ENCODE measurements around the gene NSMCE1.
A peak's percentile ranks its signal among the peaks of the same experiment; 100 is the strongest.
"Not testable (repeated sequence)": the region's sequence is repeated elsewhere in the genome, so short reads cannot be mapped to it uniquely, and the experiment has no call there.

NSMCE1 gene

GRCh38 chr16:27208081-27208680, 60.4 kb downstream of the NSMCE1 start:
- Histone ChIP-seq H3K27ac (ENCODE audit: low read depth, low read length, poor library complexity, severe bottlenecking) (no peak overlapping the region), H3K4me2 (ENCODE audit: low read length) (no peak overlapping the region), H3K4me1 (ENCODE audit: insufficient read depth, low read length, severe bottlenecking) (peaks cover 39% of the 10 kb centered on the region), H3K9me2 (ENCODE audit: low read depth, low read length) (no peaks in the 10 kb centered on the region), H3K4me3 (ENCODE audit: low read depth, low read length, poor library complexity, severe bottlenecking) (no peak overlapping the region), H3K9me3 (ENCODE audit: low read length) (no peaks in the 10 kb centered on the region), H3K27me3 (ENCODE audit: insufficient read depth, low read length) (no peaks in the 10 kb centered on the region), H3K36me3 (ENCODE audit: insufficient read depth, low read length) (no peaks in the 10 kb centered on the region), H3F3A (ENCODE audit: insufficient read depth, low read length) (0 out of 2 replicates have a peak, but pooled peaks cover 5% of the 10 kb centered on the region), H2AFZ (ENCODE audit: low read length) (no peak overlapping the region), H3K9ac (ENCODE audit: low read length) (no peak overlapping the region), H3K79me2 (ENCODE audit: insufficient read depth, low read length) (no peaks in the 10 kb centered on the region), H4K20me1 (ENCODE audit: insufficient read depth, low read length) (no peaks in the 10 kb centered on the region)
- no peak for TF ChIP-seq EZH2 (IDR thresholded peaks at IDR 0.05; ENCODE audit: borderline replicate concordance, low read length)
- no peak for TF ChIP-seq CTCF (IDR thresholded peaks at IDR 0.05; ENCODE audit: low read length)

- peak overlapping the region; percentile 90 for H3K27ac ChIP-seq (ENCODE audit: low read depth, low read length, poor library complexity, severe bottlenecking)
- H3K9me3 ChIP-seq (ENCODE audit: low read length); H3K4me3 ChIP-seq (ENCODE audit: low read depth, low read length, poor library complexity, severe bottlenecking); H3K27me3 ChIP-seq (ENCODE audit: insufficient read depth, low read length); H3K79me2 ChIP-seq (ENCODE audit: insufficient read depth, low read length); H3F3A ChIP-seq (ENCODE audit: insufficient read depth, low read length); H3K9ac ChIP-seq (ENCODE audit: low read length); H3K4me2 ChIP-seq (ENCODE audit: low read length); H2AFZ ChIP-seq (ENCODE audit: low read length); H3K36me3 ChIP-seq (ENCODE audit: insufficient read depth, low read length); H3K9me2 ChIP-seq (ENCODE audit: low read depth, low read length); H4K20me1 ChIP-seq (ENCODE audit: insufficient read depth, low read length): not testable (repeated sequence)
- H3K4me1 ChIP-seq (ENCODE audit: insufficient read depth, low read length, severe bottlenecking): peaks cover 44% of the 10 kb centered on the region
These were observed 61.5 kb downstream of the NSMCE1 start for GRCh38 chr16:27207121-27207520.

DNA sequence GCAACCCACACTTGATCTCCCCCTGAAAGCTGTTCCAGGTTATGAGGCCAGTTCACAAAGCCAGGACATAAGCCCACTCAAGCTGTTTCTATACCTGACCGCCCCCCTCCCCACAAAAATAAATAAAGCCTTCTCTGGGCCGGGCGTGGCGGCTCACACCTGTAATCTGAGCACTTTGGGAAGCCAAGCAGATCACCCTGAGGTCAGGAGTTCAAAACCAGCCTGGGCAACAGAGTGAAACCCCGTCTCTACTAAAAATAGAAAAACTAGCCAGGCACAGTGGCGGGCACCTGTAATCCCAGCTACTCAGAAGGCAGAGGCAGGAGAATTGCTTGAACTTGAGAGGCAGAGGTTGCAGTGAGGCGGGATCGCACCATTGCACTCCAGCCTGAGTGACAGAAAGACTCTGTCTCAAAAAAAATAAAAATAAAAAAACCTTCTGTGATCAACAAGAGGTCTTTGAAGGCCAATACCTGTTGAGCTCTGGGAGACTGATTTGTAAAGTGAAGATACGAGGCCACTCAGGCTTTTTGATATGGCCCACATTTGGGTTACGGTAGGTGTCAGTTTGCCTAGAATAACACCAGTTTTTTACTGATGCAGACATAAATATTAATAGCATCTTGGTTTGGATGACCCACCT, 63.0 kb downstream of the NSMCE1 start:
- peak overlapping the region; percentile 98 for H3K4me2 ChIP-seq (ENCODE audit: low read length)

More for the DNA sequence above, 63.0 kb downstream of the NSMCE1 start:
- Histone ChIP-seq H2AFZ (ENCODE audit: low read length) (no peak overlapping the region), H3K27me3 (ENCODE audit: insufficient read depth, low read length) (no peaks in the 10 kb centered on the region), H3K4me3 (ENCODE audit: low read depth, low read length, poor library complexity, severe bottlenecking) (no peak overlapping the region), H3K4me1 (ENCODE audit: insufficient read depth, low read length, severe bottlenecking) (peaks cover 44% of the 10 kb centered on the region), H3K9ac (ENCODE audit: low read length) (peak overlapping the region; percentile 27; the same call in 1 of the 2 replicates), H3K36me3 (ENCODE audit: insufficient read depth, low read length) (no peaks in the 10 kb centered on the region), H3K27ac (ENCODE audit: low read depth, low read length, poor library complexity, severe bottlenecking) (peak overlapping the region; percentile 90), H3K79me2 (ENCODE audit: insufficient read depth, low read length) (no peaks in the 10 kb centered on the region), H3F3A (ENCODE audit: insufficient read depth, low read length) (0 out of 2 replicates have a peak, but pooled peaks cover 5% of the 10 kb centered on the region), H3K9me2 (ENCODE audit: low read depth, low read length) (no peaks in the 10 kb centered on the region), H3K9me3 (ENCODE audit: low read length) (no peaks in the 10 kb centered on the region), H4K20me1 (ENCODE audit: insufficient read depth, low read length) (no peaks in the 10 kb centered on the region)
- TF ChIP-seq CTCF (IDR thresholded peaks at IDR 0.05; ENCODE audit: low read length): no peak
- no peak for TF ChIP-seq EZH2 (IDR thresholded peaks at IDR 0.05; ENCODE audit: borderline replicate concordance, low read length)

Data from OCI-LY1 (cell line).